HEK293 (cell line): ENCODE measurements around the gene MTCL3.

Experiments
- AEBP2 ChIP-seq: fragments of 450-650 bp; formaldehyde crosslinking; IDR thresholded peaks from 2 replicates; pipeline ENCODE4 v1.5.1; 2016; ENCODE audit warnings: missing biosample characterization, missing genetic modification characterization, borderline replicate concordance
- BCL11B ChIP-seq: fragments of 450-650 bp; formaldehyde crosslinking; IDR thresholded peaks from 2 replicates; pipeline ENCODE4 v1.5.1; 2016; ENCODE audit warnings: low read depth, missing biosample characterization, missing genetic modification characterization
- GLIS2 ChIP-seq: fragments of 450-650 bp; formaldehyde crosslinking; IDR thresholded peaks from 2 replicates; pipeline ENCODE4 v1.5.1; 2016; ENCODE audit warnings: missing biosample characterization, missing genetic modification characterization
- MEIS1 ChIP-seq: sonication (generic); formaldehyde crosslinking; IDR thresholded peaks from 2 replicates; pipeline ENCODE4 v1.8.1; 2022; ENCODE audit warnings: missing genetic modification reagents, mild to moderate bottlenecking, borderline replicate concordance
- SETDB1 ChIP-seq: IDR thresholded peaks from one replicate; pipeline ENCODE4 v1.6.1; 2017; ENCODE audit warnings: mild to moderate bottlenecking, low read length, moderate library complexity, mixed read lengths; ENCODE audit not compliant: insufficient read length
- YY2 ChIP-seq: fragments of 450-650 bp; formaldehyde crosslinking; IDR thresholded peaks from 2 replicates; pipeline ENCODE4 v1.5.1; 2016; ENCODE audit warnings: missing biosample characterization, missing genetic modification characterization
- ZBTB10 ChIP-seq: fragments of 450-650 bp; formaldehyde crosslinking; IDR thresholded peaks from 2 replicates; pipeline ENCODE4 v1.5.1; 2016; ENCODE audit warnings: missing biosample characterization, missing genetic modification characterization
- ZBTB11 ChIP-seq: fragments of 450-650 bp; formaldehyde crosslinking; conservative IDR thresholded peaks from 2 replicates; pipeline ENCODE4 v1.5.1; 2016; ENCODE audit warnings: low read depth, missing biosample characterization, missing genetic modification characterization
- ZBTB20 ChIP-seq: fragments of 450-650 bp; formaldehyde crosslinking; IDR thresholded peaks from 2 replicates; pipeline ENCODE4 v1.5.1; 2016; ENCODE audit warnings: missing biosample characterization, missing genetic modification characterization
- ZBTB26 ChIP-seq: fragments of 450-650 bp; formaldehyde crosslinking; optimal IDR thresholded peaks from 2 replicates; pipeline ENCODE3; 2016; ENCODE audit warnings: missing biosample characterization, mild to moderate bottlenecking, missing genetic modification characterization
- ZBTB44 ChIP-seq: fragments of 450-650 bp; IDR thresholded peaks from 2 replicates; pipeline ENCODE4 v1.5.1; 2018; ENCODE audit warnings: missing biosample characterization, mild to moderate bottlenecking, missing genetic modification characterization
- ZEB2 ChIP-seq: fragments of 450-650 bp; formaldehyde crosslinking; IDR thresholded peaks from 2 replicates; pipeline ENCODE4 v1.5.1; 2016; ENCODE audit warnings: missing biosample characterization, missing genetic modification characterization
- ZFHX2 ChIP-seq: fragments of 450-650 bp; formaldehyde crosslinking; conservative IDR thresholded peaks from 2 replicates; pipeline ENCODE4 v1.5.1; 2016; ENCODE audit warnings: missing biosample characterization, missing genetic modification characterization
- ZNF112 ChIP-seq: fragments of 450-650 bp; formaldehyde crosslinking; IDR thresholded peaks from 2 replicates; pipeline ENCODE4 v1.5.0; 2017; ENCODE audit warnings: missing biosample characterization, missing genetic modification characterization
- ZNF292 ChIP-seq: fragments of 450-650 bp; formaldehyde crosslinking; IDR thresholded peaks from 2 replicates; pipeline ENCODE4 v1.5.1; 2016; ENCODE audit warnings: low read depth, missing biosample characterization, missing genetic modification characterization, borderline replicate concordance
- ZNF335 ChIP-seq: fragments of 450-650 bp; formaldehyde crosslinking; conservative IDR thresholded peaks from 2 replicates; pipeline ENCODE4 v1.5.1; 2016; ENCODE audit warnings: missing biosample characterization, missing genetic modification characterization
- ZNF341 ChIP-seq: fragments of 450-650 bp; formaldehyde crosslinking; IDR thresholded peaks from 2 replicates; pipeline ENCODE4; 2016; ENCODE audit warnings: low read depth, missing biosample characterization, missing genetic modification characterization
- ZNF366 ChIP-seq: fragments of 450-650 bp; formaldehyde crosslinking; conservative IDR thresholded peaks from 2 replicates; pipeline ENCODE4 v1.5.1; 2016; ENCODE audit warnings: missing biosample characterization, missing genetic modification characterization
- ZNF426 ChIP-seq: fragments of 450-650 bp; formaldehyde crosslinking; IDR thresholded peaks from 2 replicates; pipeline ENCODE4 v1.5.1; 2017; ENCODE audit warnings: missing biosample characterization, missing genetic modification characterization, mild to moderate bottlenecking, inconsistent platforms, moderate library complexity
- ZNF530 ChIP-seq: fragments of 450-650 bp; formaldehyde crosslinking; IDR thresholded peaks from 2 replicates; pipeline ENCODE4 v1.5.1; 2016; ENCODE audit warnings: low read depth, missing biosample characterization, missing genetic modification characterization
- ZNF549 ChIP-seq: fragments of 450-650 bp; IDR thresholded peaks from 2 replicates; pipeline ENCODE4 v1.5.1; 2018; ENCODE audit warnings: missing biosample characterization, missing genetic modification characterization, mild to moderate bottlenecking, inconsistent platforms, moderate library complexity
- ZNF560 ChIP-seq: fragments of 450-650 bp; formaldehyde crosslinking; IDR thresholded peaks from 2 replicates; pipeline ENCODE4 v1.5.1; 2017; ENCODE audit warnings: missing biosample characterization, missing genetic modification characterization, borderline replicate concordance
- ZNF561 ChIP-seq: fragments of 450-650 bp; IDR thresholded peaks from 2 replicates; pipeline ENCODE4 v1.5.1; 2018; ENCODE audit warnings: missing biosample characterization, missing genetic modification characterization, borderline replicate concordance
- ZNF571 ChIP-seq: fragments of 450-650 bp; formaldehyde crosslinking; IDR thresholded peaks from 2 replicates; pipeline ENCODE4 v1.5.0; 2017; ENCODE audit warnings: missing biosample characterization, missing genetic modification characterization
- ZNF664 ChIP-seq: fragments of 450-650 bp; formaldehyde crosslinking; IDR thresholded peaks from 2 replicates; pipeline ENCODE4 v1.5.1; 2016; ENCODE audit warnings: missing biosample characterization, missing genetic modification characterization

The MTCL3 gene

GRCh38 chr6:127515794-127516661 lies 3.1 kb downstream of the MTCL3 start (continued):
- TF ChIP-seq SETDB1 (peak; percentile 13), MEIS1 (CRISPR knock-in tag) (peak; percentile 84; the same call in 1 of the 2 replicates), YY2 (tag by site-specific recombination) (no peak), AEBP2 (tag by site-specific recombination) (no peak), BCL11B (tag by site-specific recombination) (no peak), ZNF560 (0 out of 2 replicates have a peak, but pooled peaks have one; percentile 59), ZNF292 (no peak), ZNF530 (tag by site-specific recombination) (no peak), ZEB2 (tag by site-specific recombination) (peak; percentile 12; the same call in 1 of the 2 replicates), ZBTB44 (tag by site-specific recombination) (peak; percentile 98), ZFHX2 (tag by site-specific recombination) (no peak; the same call in 1 of the 2 replicates), ZNF571 (tag by site-specific recombination) (no peak), ZBTB20 (tag by site-specific recombination) (peak; percentile 57; the same call in 1 of the 2 replicates), ZBTB26 (peak; percentile 63), ZNF549 (tag by site-specific recombination) (no peak), ZNF335 (peak; percentile 57; the same call in 1 of the 2 replicates), ZNF112 (tag by site-specific recombination) (no peak), ZNF341 (tag by site-specific recombination) (peak; percentile 90), ZNF366 (tag by site-specific recombination) (peak; percentile 46; the same call in 1 of the 2 replicates), ZNF664 (tag by site-specific recombination) (peak; percentile 45; the same call in 1 of the 2 replicates), ZNF426 (tag by site-specific recombination) (no peak), ZBTB10 (tag by site-specific recombination) (peak; percentile 63; the same call in 1 of the 2 replicates), ZNF561 (tag by site-specific recombination) (peak; percentile 89), GLIS2 (tag by site-specific recombination) (peak; percentile 89), ZBTB11 (tag by site-specific recombination) (0 out of 2 replicates have a peak, but pooled peaks have one; percentile 18)
